HG03378 (cell line): ENCODE measurements around the gene MYT1.

Experiments used
- ATAC-seq: cut with Tn5 transposase; IDR thresholded peaks from one replicate; pipeline ENCODE4 v1.9.1; 2021; ENCODE audit warnings: mild to moderate bottlenecking, moderate library complexity; ENCODE audit not compliant: unreplicated experiment

MYT1 gene

GRCh38 chr20:64153861-64154589, 10.2 kb upstream of the MYT1 start:
- ATAC-seq, result no peak

DNA sequence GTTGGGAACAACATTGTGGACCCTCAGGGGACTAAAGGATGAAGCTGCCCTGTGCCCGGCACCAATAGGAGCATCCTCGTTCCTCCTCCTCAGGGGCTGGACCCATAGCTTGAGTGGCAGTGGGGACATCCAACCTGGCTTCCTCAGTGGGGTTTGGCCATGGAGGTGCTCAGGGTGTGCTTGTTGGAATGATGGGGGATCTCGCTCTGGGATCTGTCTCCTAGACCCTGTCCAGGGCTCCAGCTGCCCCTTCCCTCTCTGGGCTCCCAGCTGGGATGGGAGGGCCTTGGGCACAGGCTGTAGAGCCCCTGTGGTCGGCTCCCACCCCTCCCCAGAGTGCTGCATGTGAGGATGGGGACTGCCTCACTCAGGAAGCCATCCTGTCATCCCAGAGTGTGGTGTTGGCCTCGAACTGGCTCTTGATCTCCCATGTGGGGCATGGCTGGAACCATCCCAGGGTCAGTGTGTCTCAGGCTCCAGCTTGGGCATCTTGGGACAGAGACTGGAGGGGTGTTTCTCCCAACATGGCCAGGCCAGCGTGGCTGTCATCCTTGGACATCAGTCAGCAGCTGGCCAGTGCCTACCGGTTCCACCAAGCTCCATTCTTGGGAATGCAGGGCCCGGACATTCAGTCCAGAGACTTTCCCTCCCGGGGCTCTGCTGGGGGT, 9.5 kb upstream of the MYT1 start:
- no peak for ATAC-seq

DNA sequence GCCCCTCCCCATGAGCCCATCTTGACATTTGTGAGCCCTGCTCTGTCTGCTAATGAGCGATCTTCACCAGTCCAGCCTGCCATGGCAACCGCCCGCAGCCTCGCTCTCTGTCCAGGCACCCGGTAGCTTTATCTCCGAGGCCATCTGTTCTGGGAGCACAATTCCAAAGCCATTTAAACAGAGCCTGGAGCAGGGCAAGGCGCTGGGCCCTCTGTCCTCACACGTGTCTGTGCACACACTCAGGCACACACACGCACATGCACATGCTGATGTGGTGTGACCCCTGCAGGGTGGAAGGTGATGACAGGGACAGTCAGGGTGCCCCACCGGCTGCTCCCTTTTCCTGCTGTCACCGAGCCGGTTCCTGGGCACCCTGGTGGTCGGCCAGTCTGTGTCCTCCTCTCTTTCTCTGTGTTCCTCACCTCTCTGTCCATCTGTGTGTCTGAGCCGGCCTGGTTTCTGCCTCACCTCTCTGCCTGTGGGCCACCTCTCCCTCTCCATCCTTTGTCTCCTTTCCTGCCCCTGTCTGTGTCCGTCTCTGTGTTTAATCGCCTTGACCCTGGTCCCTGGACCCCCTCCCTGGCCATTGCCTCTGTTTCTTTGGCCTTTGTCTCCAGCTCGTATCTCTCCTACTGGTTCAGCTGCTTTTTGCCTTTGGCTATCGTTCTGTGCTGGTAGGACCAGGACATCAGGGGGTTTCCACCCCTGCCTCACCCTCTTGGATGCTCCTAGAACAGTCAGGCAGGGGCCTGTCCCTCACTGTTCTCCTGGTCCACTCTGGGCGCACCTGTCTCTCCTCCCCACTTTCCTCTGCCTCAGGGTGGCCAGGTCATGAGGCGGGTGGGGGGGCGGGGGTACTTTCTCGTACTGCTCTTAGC, 8.8 kb upstream of the MYT1 start:
- ATAC-seq, result no peak

DNA sequence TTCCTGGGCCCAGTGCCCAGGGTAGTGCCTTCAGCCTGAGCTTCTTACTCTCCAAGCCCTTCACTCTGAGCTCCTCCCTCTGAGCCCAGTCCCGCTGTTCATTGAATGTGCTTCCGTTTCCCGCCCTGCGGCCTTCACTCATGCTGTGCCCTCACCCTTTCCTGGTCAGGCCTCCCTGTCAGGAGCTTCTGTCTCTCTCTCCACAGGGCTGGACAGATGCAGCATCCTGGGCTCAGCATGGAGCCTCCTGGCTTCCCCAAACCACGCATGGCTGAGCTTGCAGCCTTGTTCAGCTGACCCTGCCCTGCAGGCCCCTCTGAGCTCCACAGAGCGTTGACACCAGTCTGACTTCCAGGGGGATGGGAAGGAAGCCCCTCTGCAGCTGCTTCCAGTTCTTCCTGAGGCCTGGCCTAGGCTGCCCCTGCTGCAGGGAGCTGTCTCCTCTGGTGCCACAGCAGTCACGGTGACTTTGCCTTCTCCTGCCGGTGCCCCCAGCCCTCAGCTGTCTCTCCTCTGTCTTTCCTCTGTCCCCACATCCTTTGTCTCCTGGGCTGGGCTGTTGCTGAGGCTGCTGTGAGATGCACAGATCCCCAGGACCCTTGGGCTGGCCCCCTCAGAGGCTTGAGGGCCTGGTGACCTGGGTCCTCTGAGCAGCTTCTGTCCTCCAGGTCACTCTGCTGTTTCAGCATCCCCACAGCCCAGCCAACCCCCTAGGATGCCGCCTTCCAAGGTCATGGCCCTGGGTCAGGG, 7.9 kb upstream of the MYT1 start:
- no peak for ATAC-seq

- ATAC-seq, result no peak
Measured at GRCh38 chr20:64156886-64157875, 7.1 kb upstream of the MYT1 start.

DNA sequence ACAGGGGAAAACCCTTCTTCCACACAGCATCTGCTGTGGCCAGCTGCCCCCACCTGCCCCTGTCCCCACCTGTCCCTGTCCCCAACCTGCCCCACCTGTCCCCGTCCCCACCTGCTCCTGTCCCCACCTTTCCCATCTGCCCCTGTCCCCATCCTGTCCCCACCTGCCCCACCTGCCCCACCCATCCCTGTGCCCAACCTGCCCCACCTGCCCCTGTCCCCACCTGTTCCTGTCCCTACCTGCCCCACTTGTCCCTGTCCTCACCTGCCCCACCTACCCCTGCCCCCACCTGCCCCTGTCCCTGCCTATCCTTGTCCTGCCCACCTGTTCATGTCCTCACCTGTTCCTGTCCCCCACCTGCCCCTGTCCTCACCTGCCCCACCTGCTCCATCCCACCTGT, 6.4 kb upstream of the MYT1 start:
- no peak for ATAC-seq

DNA sequence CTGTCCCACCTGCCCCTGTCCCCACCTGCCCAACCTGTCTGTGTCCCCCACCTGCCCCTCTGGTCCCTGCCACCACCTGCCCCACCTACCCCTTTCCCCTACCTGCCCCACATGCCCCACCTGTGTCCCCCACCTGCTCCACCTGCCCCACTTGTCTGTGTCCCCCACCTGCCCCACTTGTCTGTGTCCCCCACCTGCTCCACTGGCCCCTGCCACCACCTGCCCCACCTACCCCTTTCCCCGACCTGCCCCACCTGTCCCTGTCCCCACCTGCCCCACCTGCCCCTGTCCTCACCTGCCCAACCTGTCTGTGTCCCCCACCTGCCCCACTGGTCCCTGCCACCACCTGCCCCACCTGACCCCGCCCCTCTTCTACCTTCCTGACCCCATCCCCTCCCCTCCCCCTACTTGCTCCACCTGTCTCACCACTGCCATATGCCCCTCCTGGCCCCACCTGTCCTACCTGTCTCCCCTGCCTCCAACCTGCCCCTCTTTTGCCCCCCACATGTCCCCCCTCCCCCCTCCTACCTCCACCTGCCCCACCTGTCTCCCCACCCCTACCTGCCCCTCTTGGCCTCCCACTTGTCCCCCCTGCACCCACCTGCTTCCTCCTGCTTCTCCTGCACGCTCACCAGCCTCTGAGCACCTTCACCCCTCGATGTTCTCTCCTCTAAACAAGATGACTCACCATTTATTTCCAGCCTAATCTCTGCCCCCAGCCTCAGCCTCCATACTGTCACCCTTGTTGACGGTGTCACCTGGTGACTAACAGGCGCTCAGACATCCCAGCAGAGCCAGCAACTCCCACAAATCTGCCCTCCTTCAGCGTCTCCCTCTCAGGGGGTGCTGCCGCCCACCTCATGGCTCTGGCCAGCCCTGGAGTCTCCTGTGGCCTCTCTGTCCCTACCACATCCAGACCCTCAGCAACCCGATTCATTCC, 5.6 kb upstream of the MYT1 start:
- no peak for ATAC-seq

- ATAC-seq, result no peak
Measured at GRCh38 chr20:64159286-64159680, 5.0 kb upstream of the MYT1 start.

DNA sequence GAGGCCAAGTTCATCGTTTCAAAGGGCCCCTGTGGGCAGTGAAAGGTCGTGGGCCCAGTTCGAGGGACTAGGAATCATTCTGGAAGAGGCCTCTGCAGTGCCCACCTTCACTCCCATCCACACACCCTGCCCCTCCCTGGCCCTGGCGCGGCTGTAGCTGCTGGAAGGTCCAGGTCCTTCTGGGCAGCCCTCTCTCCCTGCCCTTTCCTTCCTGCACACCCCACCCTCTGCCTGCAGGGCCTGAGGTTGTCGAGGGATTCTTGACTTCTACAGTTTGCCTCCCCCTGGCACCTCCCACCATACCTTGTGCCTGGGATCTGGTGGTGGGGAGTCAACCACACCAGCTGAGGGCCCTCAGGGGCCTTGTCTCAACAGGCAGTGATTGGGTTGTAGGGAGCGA, 4.5 kb upstream of the MYT1 start:
- ATAC-seq, result no peak

GRCh38 chr20:64160118-64160517, 4.1 kb upstream of the MYT1 start:
- ATAC-seq, result no peak

- ATAC-seq, result no peak
Measured at GRCh38 chr20:64160526-64161355, 3.5 kb upstream of the MYT1 start.

DNA sequence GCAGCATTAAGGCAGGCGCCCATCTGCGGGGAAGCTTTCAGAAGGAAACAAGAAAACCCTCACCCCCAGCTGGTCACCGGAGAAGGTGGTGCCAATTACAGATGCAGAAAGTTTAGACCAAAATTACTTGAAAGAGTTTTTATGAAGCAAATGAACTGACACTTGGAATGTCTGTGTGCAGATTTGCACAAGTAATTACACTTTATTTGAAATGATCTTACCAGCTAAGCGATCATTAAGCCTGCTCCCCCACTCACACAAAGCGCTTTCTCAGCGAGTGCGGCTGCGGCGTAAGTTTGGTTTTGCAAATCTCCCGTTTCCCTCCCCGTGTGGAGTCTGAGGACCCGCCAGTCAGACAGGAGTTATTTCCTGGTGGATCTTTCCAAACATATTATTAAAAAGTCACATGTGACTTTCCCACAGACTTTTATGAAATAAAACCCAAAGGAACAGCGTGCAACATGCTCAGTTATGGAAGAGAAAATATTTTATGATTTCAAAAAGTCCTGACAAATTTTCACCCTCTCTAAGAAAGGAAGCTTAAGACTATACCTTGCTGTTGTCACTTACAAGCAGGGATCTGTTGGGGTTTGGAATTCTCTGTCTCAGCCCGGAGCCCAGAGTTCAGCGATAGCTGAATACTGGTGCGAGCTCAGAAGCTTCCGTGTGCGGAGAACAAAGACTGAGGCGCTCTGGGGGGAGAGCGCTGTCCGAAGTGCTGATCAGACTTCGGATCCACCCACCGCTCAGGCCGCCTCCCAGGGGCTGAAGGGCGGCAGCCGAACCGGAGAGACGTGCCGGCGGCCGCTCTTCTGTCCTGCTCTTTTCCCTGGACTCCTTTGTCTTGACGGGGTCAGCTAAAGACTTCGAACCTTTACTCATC, 2.7 kb upstream of the MYT1 start:
- no peak for ATAC-seq

- ATAC-seq, result no peak
Measured at GRCh38 chr20:64162239-64162910, 1.9 kb upstream of the MYT1 start.

DNA sequence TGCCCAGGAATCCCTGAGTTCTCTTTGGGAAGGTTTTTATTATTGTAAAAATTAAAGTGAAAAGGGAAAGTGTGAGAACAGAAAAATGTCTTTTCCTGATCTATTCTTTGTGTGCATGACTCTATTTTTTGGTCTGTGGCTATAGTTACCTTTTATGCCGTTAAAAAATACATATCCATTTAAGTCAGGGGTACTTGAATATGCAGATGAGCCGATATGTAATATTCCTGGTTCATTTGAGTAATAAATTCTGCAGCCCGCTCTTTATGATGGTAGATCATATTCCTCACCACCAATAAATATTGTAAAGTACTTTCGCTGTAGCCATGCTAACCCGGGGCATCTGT, 503 bp upstream of the MYT1 start:
- ATAC-seq, result no peak

DNA sequence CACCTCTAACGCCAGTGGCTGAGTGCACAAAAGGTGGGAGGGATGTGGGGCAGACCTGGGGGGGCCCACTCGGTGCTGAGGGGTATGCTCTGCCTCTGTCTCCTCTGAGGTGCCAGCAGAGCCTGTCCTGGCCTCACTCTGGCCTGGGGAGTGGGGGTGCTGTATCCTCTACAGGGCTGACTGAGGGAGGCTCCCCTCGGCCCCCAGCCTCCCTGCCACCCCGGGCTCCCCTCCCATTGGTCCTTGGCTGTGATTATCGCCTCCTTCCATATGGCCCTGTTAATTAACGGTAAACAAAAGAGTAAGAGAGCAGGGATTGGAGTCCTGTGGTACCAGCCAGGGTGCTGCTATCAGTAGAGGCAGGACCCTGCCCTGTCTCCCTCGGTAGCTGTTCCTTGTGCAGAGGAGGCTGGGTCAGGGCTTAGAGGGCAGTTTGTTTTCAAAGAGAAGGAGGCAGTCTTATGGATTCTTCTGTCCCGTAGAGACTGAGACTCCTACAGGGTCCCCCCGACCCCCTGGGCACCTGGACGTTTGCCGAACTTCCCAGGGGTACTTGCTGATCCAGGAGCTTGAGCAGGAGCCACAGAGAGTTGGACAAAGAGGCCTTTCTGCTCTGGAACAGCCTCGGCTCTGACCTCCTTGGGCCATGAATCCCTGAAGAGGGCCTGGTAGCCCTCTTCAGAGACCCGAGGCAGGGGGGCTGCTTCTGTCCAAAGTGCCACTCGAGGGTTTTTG, 1.8 kb downstream of the MYT1 start:
- ATAC-seq, result no peak
